ENCODE measurements around the gene ICAM3.

- TF ChIP-seq EZH2 (IDR thresholded peaks at IDR 0.05): no peak
- no peak for TF ChIP-seq FOXP2 (optimal IDR thresholded peaks at IDR 0.05; ENCODE audit: control extremely low read depth, extremely low read length, insufficient read depth)
- no peak for TF ChIP-seq POLR2AphosphoS5 (IDR thresholded peaks at IDR 0.05; ENCODE audit: borderline replicate concordance, low read depth, low read length)
These were observed 17.0 kb upstream of the ICAM3 start for GRCh38 chr19:10356431-10356830.
